Upper lobe of left lung (tissue), 4 donors: Measurements from ENCODE around the gene CCND3.

ENCODE experiments used
- CTCF ChIP-seq, 6 experiments: fragments of 450-650 bp in 4 of 6; fragments of 200-600 bp in 2 of 6; sonication (generic) in 2 of 6; IDR thresholded peaks; one replicate each; pipeline ENCODE4 v1.5.1; 2016 to 2019; ENCODE audit warnings: antibody characterized with exemption in 6 of 6
- POLR2A ChIP-seq, 4 donors: fragments of 450-650 bp; IDR thresholded peaks; one replicate each; pipeline ENCODE4 v1.5.1; 2016 to 2017; ENCODE audit warnings: antibody characterized with exemption in 4 of 4, mild to moderate bottlenecking in 2 of 4

DNA sequence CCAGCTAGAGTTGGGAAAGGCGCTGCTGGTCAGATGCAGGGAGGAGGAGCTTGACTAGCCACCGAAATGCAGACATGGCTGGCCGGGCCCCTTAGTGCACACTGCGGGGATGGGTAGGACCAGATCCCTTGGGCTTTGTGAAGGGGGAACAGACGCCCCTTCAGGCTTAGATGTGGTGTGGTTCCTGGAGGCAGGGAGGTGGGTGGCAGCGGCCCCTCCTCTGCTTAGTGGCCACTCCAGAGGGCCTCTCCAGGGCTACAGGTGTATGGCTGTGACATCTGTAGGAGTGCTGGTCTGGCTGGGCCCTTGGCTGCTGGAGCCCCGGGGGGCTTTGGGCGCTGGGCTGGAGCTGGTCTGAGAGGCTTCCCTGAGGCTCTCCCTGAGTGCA lies 5.9 kb downstream of the CCND3 start:
- no peak for TF ChIP-seq POLR2A (IDR thresholded peaks at IDR 0.05)
- no peak for TF ChIP-seq CTCF (IDR thresholded peaks at IDR 0.05)
